Measurements from ENCODE around the gene PREP.

The PREP gene

GRCh38 chr6:105397987-105398386, 4.9 kb downstream of the PREP start:
- DNase-seq (ENCODE audit: low read depth) = no peak

GRCh38 chr6:105391705-105392104, 11.2 kb downstream of the PREP start:
- no peak for DNase-seq (ENCODE audit: low read depth)

- DNase-seq (ENCODE audit: low read depth) = no peak
These were observed 13.3 kb downstream of the PREP start for GRCh38 chr6:105389543-105389942.

GRCh38 chr6:105388392-105388791, 14.5 kb downstream of the PREP start:
- no peak for DNase-seq (ENCODE audit: low read depth)

GRCh38 chr6:105384004-105384403, 18.9 kb downstream of the PREP start:
- DNase-seq (ENCODE audit: low read depth) = no peak

- no peak for DNase-seq (ENCODE audit: low read depth)
These were observed 19.9 kb downstream of the PREP start for GRCh38 chr6:105382958-105383357.

GRCh38 chr6:105382496-105382895, 20.4 kb downstream of the PREP start:
- DNase-seq (ENCODE audit: low read depth) = no peak

- no peak for DNase-seq (ENCODE audit: low read depth)
These were observed 22.2 kb downstream of the PREP start for GRCh38 chr6:105380634-105381033.

- no peak for DNase-seq (ENCODE audit: low read depth)
These were observed 27.1 kb downstream of the PREP start for GRCh38 chr6:105375797-105376196.

- DNase-seq (ENCODE audit: low read depth) = no peak
These were observed 28.9 kb downstream of the PREP start for GRCh38 chr6:105374010-105374420.

GRCh38 chr6:105373481-105373880, 29.4 kb downstream of the PREP start:
- DNase-seq (ENCODE audit: low read depth) = no peak

- DNase-seq (ENCODE audit: low read depth) = no peak
These were observed 30.1 kb downstream of the PREP start for GRCh38 chr6:105372849-105373182.

- DNase-seq (ENCODE audit: low read depth) = no peak
These were observed 30.6 kb downstream of the PREP start for GRCh38 chr6:105372142-105372848.

GRCh38 chr6:105370351-105370750, 32.5 kb downstream of the PREP start:
- DNase-seq (ENCODE audit: low read depth) = no peak

GRCh38 chr6:105369145-105369544, 33.7 kb downstream of the PREP start:
- DNase-seq (ENCODE audit: low read depth) = no peak

- no peak for DNase-seq (ENCODE audit: low read depth)
These were observed 38.6 kb downstream of the PREP start for GRCh38 chr6:105364243-105364642.

- peak; percentile 6 for DNase-seq (ENCODE audit: low read depth)
These were observed 39.7 kb downstream of the PREP start for GRCh38 chr6:105363100-105363754.

- peak; percentile 74 for DNase-seq (ENCODE audit: low read depth)
These were observed 43.2 kb downstream of the PREP start for GRCh38 chr6:105359419-105360370.

- no peak for DNase-seq (ENCODE audit: low read depth)
These were observed 45.7 kb downstream of the PREP start for GRCh38 chr6:105357165-105357564.

GRCh38 chr6:105352037-105352617, 50.8 kb downstream of the PREP start:
- DNase-seq (ENCODE audit: low read depth) = no peak

GRCh38 chr6:105348897-105349296, 54.0 kb downstream of the PREP start:
- DNase-seq (ENCODE audit: low read depth) = no peak

GRCh38 chr6:105346052-105346451, 56.8 kb downstream of the PREP start:
- DNase-seq (ENCODE audit: low read depth) = peak; percentile 17
